GM21723 (cell line): ENCODE results near the gene IFNL3.
A peak's percentile ranks its signal among the peaks of the same experiment; 100 is the strongest.
"Not testable (repeated sequence)": the region's sequence is repeated elsewhere in the genome, so short reads cannot be mapped to it uniquely, and the experiment has no call there.

ENCODE experiments used
- ATAC-seq: cut with Tn5 transposase; IDR thresholded peaks from one replicate; pipeline ENCODE4 v1.9.1; 2021; ENCODE audit warnings: mild to moderate bottlenecking, moderate library complexity; ENCODE audit not compliant: unreplicated experiment

IFNL3 gene

GRCh38 chr19:39253374-39254149, 8.8 kb upstream of the IFNL3 start:
- no peak for ATAC-seq

GRCh38 chr19:39252458-39252857, 7.7 kb upstream of the IFNL3 start:
- no peak for ATAC-seq

GRCh38 chr19:39251846-39252245, 7.0 kb upstream of the IFNL3 start:
- ATAC-seq, result no peak

GRCh38 chr19:39251081-39251480, 6.3 kb upstream of the IFNL3 start:
- ATAC-seq, result no peak

- ATAC-seq, result no peak
These were observed 4.0 kb upstream of the IFNL3 start, which contains the start of gene IFNL4 for GRCh38 chr19:39248806-39249205. IFNL4 (minus strand) TSS chr19:39248856.

- ATAC-seq, result no peak
These were observed 3.2 kb upstream of the IFNL3 start for GRCh38 chr19:39247701-39248664.

- ATAC-seq, result no peak
These were observed 2.3 kb upstream of the IFNL3 start for GRCh38 chr19:39246951-39247669.

GRCh38 chr19:39245166-39245565, 360 bp upstream of the IFNL3 start:
- ATAC-seq, result not testable (repeated sequence)

- not testable (repeated sequence) for ATAC-seq
These were observed 1.1 kb downstream of the IFNL3 start for GRCh38 chr19:39243741-39244140.

GRCh38 chr19:39240421-39240820, 4.4 kb downstream of the IFNL3 start:
- no peak for ATAC-seq

GRCh38 chr19:39238944-39239343, 5.9 kb downstream of the IFNL3 start:
- no peak for ATAC-seq

GRCh38 chr19:39238209-39238608, 6.6 kb downstream of the IFNL3 start:
- no peak for ATAC-seq

- peak; percentile 72 for ATAC-seq
These were observed 7.3 kb downstream of the IFNL3 start for GRCh38 chr19:39237200-39238184.

- ATAC-seq, result no peak
These were observed 8.3 kb downstream of the IFNL3 start for GRCh38 chr19:39236527-39236926.

GRCh38 chr19:39232708-39233107, 12.1 kb downstream of the IFNL3 start:
- ATAC-seq, result no peak

- ATAC-seq, result no peak
These were observed 14.6 kb downstream of the IFNL3 start for GRCh38 chr19:39230096-39230764.

- no peak for ATAC-seq
These were observed 19.9 kb downstream of the IFNL3 start for GRCh38 chr19:39224910-39225309.

- ATAC-seq, result no peak
These were observed 21.0 kb downstream of the IFNL3 start for GRCh38 chr19:39223703-39224279.

GRCh38 chr19:39219108-39219507, 25.7 kb downstream of the IFNL3 start:
- not testable (repeated sequence) for ATAC-seq
